Measurements from ENCODE around the gene POLD1.

POLD1 gene

GRCh38 chr19:50455992-50456391 lies 71.8 kb downstream of the POLD1 start:
- H3K4me3 ChIP-seq (ENCODE audit: low read depth, low read length) = no peak overlapping the region
- DNase-seq (ENCODE audit: low read depth) = no peak
- TF ChIP-seq CTCF (IDR thresholded peaks at IDR 0.05; ENCODE audit: low read depth, low read length, missing control alignments) = no peak

- no peak for DNase-seq (ENCODE audit: low read depth)
- TF ChIP-seq CTCF (IDR thresholded peaks at IDR 0.05; ENCODE audit: low read depth, low read length, missing control alignments) = no peak
Observed at GRCh38 chr19:50457300-50457699, 73.2 kb downstream of the POLD1 start.

GRCh38 chr19:50458396-50459066 lies 74.4 kb downstream of the POLD1 start:
- TF ChIP-seq CTCF (IDR thresholded peaks at IDR 0.05; ENCODE audit: low read depth, low read length, missing control alignments) = no peak
- no peak overlapping the region for H3K4me3 ChIP-seq (ENCODE audit: low read depth, low read length)
- DNase-seq (ENCODE audit: low read depth) = no peak

More at GRCh38 chr19:50457300-50457699, 73.2 kb downstream of the POLD1 start:
- no peak overlapping the region for H3K4me3 ChIP-seq (ENCODE audit: low read depth, low read length)

GRCh38 chr19:50459067-50459456 lies 74.9 kb downstream of the POLD1 start:
- no peak overlapping the region for H3K4me3 ChIP-seq (ENCODE audit: low read depth, low read length)
- TF ChIP-seq CTCF (IDR thresholded peaks at IDR 0.05; ENCODE audit: low read depth, low read length, missing control alignments) = no peak
- DNase-seq (ENCODE audit: low read depth) = no peak

GRCh38 chr19:50459638-50460037 lies 75.5 kb downstream of the POLD1 start:
- no peak for TF ChIP-seq CTCF (IDR thresholded peaks at IDR 0.05; ENCODE audit: low read depth, low read length, missing control alignments)
- DNase-seq (ENCODE audit: low read depth) = no peak
- no peak overlapping the region; the same call in 1 of the 2 replicates for H3K4me3 ChIP-seq (ENCODE audit: low read depth, low read length)

- H3K4me3 ChIP-seq (ENCODE audit: low read depth, low read length) = no peak overlapping the region; the same call in 1 of the 2 replicates
- peak; percentile 51 for TF ChIP-seq CTCF (IDR thresholded peaks at IDR 0.05; ENCODE audit: low read depth, low read length, missing control alignments)
- DNase-seq (ENCODE audit: low read depth) = peak; percentile 83
Observed at GRCh38 chr19:50460161-50460765, 76.1 kb downstream of the POLD1 start.
